SK-MEL-5 (cell line): Measurements from ENCODE around the gene RNF168. TPM values are rescaled to one million over a fixed set of nuclear protein-coding genes. Genes with fewer than 3 reads are reported as not detected.
"Not testable (repeated sequence)": the region's sequence is repeated elsewhere in the genome, so short reads cannot be mapped to it uniquely, and the experiment has no call there.

Experiments
- DNase-seq: peaks from one replicate; pipeline ENCODE4 v3.0.0-alpha.2; 2016; ENCODE audit warnings: low read depth, low spot score
- in situ Hi-C: cut with HindIII; loops from 2 replicates; pipeline ENCODE4 v1.10.0; 2016; ENCODE audit warnings: low sequenced_read_pairs, high pct_unique_total_duplicates, low pct_unique_long_range_greater_than_20kb
- total RNA-seq: library from RNA; depleted of rRNA; stranded (reverse); fragments of >200 nt; shearing (Covaris generic); gene quantifications from 2 replicates; pipeline ENCODE4 v1.2.3, GENCODE V29; 2014

RNF168 gene
- total RNA-seq, 1 experiment from 2014 or later: 7.1 TPM

DNA sequence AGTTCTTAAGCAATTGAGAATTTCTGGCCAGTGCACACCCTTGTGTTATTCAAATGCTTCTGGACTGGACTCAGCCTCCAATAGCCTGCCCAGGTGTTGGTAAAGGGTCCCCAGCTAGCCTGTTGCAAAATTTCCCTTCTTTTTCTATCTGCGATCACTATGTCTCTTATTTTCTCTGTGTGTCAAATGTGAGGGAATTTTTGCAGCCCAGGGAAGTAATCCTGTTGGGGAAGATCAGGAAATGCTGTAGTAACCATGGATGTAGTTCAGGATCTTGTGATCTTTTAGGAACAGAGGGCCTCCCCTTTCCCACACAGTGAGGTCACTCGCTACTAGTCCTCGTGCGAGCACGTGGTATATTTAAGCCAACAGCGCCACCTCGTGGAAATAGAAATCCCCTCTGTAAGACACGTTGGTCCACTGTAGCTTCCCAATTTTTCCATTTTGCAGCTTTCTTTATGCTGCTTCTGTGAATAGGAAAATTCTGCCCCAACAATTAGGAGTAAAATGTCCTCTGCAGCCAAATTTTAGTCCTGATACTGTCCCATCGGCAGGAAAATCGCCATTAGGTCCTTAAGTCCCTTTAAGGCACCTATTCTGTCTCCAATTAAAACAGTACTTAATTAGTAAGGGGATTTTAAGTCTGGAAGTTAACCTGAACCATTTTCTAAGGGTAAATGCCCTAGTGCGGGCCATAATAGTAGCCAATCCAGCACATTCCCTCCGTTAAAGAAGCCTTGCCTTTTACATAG lies 15.6 kb upstream of the RNF168 start:
- DNase-seq: peak; percentile 87
- in situ Hi-C loops: no loop called here

DNA sequence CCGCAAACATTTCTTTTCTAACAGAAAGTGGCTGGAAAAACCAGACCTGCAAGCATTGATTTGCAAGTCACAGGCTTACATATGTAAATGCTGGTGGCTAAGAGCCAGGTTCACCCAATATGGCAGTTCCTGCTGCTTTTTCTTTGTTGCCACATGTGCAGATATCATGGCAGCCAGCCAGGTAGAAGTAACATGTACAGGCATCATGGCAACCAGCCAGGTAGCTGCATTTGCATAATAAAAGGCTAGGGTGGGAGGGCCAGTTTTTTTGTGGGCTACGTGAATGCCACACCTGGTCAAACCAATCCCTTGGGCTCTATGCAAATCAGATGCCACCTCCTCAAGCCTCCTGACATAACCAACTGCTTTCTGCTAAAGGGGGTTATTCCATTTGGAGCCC lies 14.4 kb upstream of the RNF168 start:
- in situ Hi-C loops: no loop called here

DNA sequence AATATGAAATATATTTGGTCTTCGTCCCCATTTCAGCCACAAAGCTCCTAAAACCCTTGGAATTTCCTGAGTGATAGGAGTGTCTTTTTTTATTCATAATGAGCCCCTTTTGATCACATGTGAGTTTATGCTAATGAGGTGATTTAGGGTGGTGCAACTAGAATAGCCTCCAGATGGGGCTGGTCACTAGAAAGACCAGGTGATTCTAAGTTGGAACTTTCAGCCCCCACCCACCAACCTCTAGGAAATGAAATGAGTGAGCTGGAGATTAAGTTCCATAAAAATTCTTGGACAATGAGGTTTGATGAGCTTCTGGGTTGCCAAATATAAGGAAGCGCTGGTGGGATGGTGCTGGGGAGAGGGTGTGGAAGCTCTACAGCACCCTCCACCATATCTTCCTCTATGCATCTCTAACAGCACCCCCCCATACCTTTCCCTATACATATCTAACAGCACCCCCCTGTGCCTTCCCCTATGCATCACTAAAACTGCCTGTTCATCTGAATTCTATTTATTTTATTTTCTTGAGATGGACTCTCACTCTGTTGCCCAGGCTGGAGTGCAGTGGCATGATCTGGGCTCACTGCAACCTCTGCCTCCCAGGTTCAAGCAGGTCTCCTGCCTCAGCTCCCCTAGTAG lies 13.7 kb upstream of the RNF168 start:
- no peak for DNase-seq
- in situ Hi-C loops: no loop called here

More for the DNA sequence above, 14.4 kb upstream of the RNF168 start:
- no peak for DNase-seq

DNA sequence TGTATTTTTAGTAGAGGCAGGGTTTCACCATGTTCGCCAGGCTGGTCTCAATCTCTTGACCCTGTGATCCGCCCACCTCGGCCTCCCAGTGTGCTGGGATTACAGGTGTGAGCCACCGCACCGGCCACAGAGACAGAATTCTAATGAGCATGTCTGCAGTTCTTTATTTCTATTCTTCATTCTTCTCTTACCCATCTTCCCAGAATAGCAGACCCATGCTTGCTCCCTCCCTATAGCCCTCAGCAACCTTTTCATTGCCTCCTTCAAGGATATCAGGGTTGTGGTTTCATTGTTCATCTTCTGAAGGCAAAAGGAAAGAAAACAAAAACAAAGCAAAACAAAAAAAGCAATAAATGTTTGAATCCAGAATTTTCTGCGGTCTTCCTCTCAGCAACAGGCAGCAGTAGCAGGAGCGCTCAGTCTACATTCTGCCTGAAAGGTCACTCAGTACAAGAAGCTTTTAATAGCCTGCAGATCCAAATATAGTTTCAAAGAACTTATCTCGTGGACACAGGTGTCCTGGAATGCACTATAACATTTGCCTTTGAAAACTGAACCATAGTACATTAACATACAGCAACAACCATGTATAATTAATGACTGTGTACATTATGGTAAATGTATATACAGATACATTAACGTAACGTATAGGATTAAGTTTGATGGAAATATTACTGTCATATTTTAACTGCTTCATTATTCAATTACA lies 11.5 kb upstream of the RNF168 start, which contains the start of gene SMCO1:
SMCO1 (minus strand) TSS at position 434 of the 709 bp plus-strand sequence; CDS start at position 297, 137 bp downstream.
- DNase-seq: no peak
- in situ Hi-C loops: no loop called here

GRCh38 chr3:196514350-196514716 lies 10.8 kb upstream of the RNF168 start:
- DNase-seq: no peak
- in situ Hi-C loops: no loop called here

DNA sequence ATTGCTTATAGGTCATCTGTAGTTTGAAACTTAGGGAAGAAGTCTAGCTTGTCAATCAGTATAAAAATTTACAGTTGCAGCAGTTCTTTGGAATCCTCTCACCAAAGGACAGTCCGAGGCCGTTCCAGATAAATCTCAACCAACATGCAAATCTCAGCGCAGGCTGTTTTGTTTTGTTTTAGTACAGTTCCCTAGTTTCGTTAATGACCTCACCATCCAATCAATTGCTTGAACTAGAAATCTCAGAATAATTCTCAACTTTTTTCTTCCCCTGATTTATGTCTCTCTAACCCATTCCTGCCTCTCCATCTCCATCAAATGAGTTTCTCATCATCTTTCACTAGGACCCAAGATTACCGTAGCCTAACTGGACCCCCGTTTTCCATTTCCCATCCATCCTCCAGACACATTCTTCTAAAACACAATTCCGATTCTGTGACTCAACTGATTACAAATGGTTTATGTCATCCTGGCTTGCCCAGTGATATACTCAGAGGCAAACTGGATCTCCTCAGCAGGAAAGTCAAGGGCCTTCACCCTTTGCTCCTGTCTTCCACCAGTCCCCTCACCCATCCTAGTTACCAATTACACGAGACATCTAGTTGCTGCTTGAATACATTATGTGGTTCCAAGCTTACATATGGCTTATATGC lies 10.3 kb upstream of the RNF168 start:
- in situ Hi-C loops: no loop called here
- no peak for DNase-seq

- in situ Hi-C loops: not testable (repeated sequence)
These were observed 8.3 kb upstream of the RNF168 start for GRCh38 chr3:196511646-196512425.

GRCh38 chr3:196511108-196511507 lies 7.5 kb upstream of the RNF168 start:
- in situ Hi-C loops, DNase-seq: not testable (repeated sequence)

More at GRCh38 chr3:196511646-196512425, 8.3 kb upstream of the RNF168 start:
- DNase-seq: not testable (repeated sequence)

GRCh38 chr3:196506687-196507086 lies 3.1 kb upstream of the RNF168 start:
- in situ Hi-C loops: no loop called here
- DNase-seq: no peak

DNA sequence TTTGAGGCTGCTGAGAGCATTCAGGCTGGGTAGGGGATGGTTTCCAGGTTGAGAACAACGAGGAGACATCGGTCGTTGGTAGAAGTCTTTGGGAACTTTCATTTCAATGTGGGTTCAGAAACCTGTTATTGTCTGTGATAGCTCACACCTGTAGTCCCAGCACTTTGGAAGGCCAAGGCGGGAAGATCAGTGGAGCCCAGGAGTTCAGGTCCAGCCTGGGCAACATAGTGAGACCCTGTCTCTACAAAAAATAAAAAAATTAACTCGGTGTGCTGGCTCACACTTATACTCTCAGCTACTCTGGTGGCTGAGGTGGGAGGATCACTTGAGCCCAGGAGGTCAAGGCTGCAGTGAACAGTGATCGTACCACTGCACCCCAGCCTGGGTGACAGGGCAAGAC lies 988 bp upstream of the RNF168 start:
- DNase-seq: no peak
- in situ Hi-C loops: no loop called here

- in situ Hi-C loops, DNase-seq: not testable (repeated sequence)
These were observed 470 bp upstream of the RNF168 start for GRCh38 chr3:196504077-196504398.

DNA sequence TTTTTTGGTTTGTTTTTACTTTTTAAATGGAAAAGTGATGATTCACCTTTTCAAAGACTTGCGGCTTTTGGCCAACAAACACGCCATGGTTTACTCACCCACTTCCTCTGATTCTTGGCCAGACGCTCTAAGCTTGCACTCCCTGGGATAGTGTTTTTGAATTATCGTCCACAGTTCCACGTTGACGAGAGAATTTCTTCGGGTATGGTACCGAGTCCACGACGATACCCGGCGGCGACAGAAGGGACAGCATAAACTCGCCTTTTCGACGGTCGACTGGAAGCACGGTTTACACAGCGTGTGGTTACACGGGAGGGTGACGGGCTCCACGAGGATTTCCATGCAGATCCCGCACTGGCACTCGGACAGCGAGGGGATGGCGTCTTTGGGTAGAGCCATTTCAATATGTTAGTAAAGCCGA lies 783 bp downstream of the RNF168 start:
- in situ Hi-C loops: no loop called here
- peak; percentile 41 for DNase-seq

GRCh38 chr3:196501316-196502044 lies 2.1 kb downstream of the RNF168 start:
- in situ Hi-C loops: no loop called here
- peak; percentile 10 for DNase-seq

- DNase-seq: no peak
- in situ Hi-C loops: no loop called here
These were observed 3.6 kb downstream of the RNF168 start for GRCh38 chr3:196499807-196500524.

DNA sequence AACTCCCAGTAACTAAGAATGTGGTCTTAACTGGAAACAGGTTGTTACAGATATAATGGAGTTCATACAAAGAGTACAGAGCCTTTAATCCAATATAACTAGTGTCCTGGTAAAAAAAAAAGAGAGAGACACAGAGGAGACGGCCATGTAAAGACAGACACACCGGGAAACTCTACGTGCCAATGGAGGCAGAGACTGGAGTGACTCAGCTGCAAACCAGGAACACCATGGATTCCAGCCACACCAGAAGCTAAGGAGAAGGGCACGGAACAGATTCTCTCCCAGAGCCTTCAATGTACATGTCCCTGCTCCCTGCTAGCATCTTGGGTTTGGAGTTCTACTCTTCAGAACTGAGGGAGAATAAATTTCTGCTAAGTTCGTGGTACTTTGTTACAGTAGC lies 4.5 kb downstream of the RNF168 start:
- in situ Hi-C loops: no loop called here
- DNase-seq: no peak

DNA sequence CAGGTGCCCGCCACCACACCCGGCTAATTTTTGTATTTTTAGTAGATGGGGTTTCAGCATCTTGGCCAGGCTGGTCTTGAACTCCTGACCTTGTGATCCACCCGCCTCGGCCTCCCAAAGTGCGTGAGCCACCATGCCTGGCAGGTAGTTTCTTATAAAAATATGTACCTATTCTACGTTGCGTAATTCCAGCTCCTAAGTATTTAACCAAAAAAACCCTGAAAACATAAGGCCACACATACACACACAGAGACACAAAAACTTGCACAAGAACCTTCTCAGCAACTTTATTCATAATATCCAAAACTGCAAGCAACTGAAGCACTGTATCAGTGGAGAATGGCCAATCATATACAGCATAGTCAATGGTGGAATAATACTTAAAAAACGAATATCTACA lies 5.3 kb downstream of the RNF168 start:
- in situ Hi-C loops: no loop called here
- DNase-seq: no peak
